ENCODE results near the gene PREX1.

PREX1 gene

GRCh38 chr20:48711696-48712464 is 115.9 kb downstream of the PREX1 start:
- DNase-seq: no peak

- no peak for DNase-seq
Observed at GRCh38 chr20:48711044-48711428, 116.8 kb downstream of the PREX1 start.

DNA sequence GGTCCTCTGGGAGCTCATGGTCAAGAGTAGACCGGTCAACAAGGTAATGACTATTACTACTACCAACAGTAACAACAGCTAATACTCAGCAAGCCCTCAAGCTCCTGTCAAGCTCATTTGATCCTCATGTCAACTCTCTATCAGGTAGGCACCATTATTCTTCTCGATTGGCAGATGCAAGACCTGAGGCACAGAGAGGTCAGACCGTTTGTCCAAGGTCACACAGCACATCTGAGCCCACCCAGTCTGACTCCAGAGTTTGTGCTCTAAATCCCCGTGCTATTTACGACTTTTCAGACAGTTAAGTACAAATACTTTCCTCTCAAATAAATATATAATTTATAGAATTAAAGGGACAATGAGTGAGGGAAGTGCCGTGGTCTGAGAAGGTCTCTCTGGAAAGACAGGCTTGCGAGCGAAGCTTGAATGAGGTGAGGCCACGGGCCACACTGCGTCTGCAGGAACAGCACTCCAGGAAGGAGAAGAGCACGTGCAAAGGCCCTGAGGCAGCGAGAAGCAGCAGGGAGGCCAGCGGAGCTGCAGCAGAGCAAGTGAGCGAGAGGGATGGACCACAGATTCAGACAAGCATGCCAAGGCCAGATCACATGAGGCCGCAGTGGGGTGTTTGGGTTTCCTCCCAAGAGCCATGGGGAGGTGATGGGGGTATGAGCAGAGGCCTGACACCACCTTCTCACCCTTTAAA is 117.3 kb downstream of the PREX1 start:
- no peak for DNase-seq

GRCh38 chr20:48709744-48710143 is 118.1 kb downstream of the PREX1 start:
- no peak for DNase-seq

DNA sequence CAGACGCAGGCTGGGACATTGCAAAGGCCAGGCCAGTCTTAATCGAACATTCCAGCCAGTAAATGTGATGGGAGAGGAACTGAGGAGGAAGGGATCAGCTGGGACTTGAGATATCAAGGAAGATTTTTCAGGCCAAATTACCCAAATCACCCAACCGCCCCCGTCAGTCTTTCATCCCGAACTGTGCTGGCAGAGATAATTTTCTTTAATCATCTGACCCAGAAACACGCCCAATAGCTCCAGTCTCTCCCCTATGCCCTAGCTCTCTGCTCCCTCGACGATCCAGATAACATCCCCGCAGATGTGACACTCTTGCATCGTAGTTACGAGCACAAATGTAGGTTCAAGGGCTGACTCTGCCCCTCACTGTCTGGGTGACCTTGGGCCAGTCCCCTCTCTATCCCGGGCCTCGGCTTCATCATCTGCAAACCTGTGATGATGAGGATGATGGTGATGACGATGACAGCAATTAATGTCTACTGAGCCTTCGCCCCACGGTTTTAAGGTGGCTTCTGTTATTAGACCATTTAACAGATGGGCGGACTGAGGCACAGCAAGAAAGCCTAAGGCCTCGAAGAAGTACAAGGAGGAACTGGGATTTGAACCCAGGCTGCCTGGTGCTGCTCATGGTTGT is 118.6 kb downstream of the PREX1 start:
- DNase-seq: no peak

DNA sequence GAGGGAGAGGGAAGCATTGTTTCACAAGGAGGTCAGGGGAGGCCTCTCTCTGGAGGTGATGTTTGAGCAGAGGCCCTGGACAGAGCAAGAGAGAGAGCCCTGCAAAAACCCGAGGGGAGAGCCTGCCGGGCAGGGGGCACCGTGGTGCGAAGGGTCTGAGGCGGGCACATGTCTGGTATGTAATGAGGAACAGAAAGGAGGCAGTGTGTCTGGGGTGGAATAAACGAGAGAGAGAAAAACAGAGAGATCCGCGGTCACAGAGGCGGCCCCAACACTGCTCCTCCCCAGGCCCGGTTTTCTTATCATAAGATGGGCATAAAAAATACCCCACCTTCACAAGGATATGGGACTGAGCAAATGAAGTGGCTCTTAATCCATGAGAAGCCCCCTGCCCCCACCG is 119.2 kb downstream of the PREX1 start:
- DNase-seq: no peak

GRCh38 chr20:48708116-48708515 is 119.7 kb downstream of the PREX1 start:
- no peak for DNase-seq

DNA sequence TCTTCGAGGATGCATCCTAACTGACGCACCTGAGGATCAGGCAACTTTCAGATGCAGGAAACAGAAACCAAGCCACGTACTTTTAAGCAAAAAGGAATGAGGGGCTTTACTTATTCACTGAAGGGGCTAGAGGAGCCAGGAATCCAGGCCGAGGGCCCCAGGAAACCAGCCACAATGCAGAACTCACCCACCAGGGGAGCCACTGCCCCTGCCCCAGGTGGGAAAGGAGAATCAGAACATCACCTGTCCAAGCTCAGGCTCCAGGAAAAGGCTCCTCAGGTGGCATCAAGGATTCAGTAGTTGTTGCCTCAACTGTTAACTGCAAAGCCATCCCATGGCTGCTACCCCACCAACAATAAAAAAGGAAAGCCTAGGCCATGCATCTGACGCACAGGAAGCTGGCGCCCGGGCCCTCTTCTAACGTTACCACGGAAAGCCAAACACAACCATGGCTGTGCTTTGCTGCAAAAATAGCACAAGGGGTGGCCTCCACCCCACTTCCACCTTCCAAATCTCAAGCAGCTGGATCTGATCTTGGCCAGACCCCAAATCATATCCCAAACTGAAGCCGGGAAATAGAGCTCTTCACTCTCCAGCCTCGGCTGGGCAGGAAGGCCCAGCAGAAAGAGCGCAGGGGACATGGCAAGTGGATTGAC is 121.0 kb downstream of the PREX1 start:
- DNase-seq: no peak

DNA sequence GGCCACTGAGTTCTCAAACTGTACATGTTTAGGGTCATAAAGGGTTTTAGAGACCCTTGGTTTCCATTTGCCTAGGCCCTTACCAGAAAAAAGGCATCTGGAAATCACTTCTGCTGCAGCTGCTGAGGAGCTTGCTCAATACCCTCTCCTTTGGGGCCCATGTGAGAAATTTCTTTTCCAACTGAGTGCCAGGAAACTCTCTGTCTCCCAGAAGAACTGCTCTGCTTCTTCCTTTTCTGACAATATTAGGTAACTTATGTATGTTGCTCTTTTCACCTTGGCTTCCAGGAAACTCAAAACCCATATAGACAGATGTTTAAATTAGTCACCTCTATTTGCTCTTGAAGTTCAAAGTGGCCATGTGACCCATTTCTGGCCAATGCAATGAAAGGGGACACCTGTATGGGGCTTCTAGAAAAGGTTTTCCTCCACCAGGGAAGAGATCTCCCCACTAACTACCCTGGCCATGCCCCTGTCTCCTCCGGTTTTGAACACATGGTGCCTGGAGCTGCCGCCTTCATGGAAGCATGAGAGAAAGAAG is 121.6 kb downstream of the PREX1 start:
- DNase-seq: no peak

GRCh38 chr20:48705240-48706115 is 122.3 kb downstream of the PREX1 start:
- DNase-seq: no peak

GRCh38 chr20:48704761-48705160 is 123.0 kb downstream of the PREX1 start:
- DNase-seq: no peak

GRCh38 chr20:48703511-48704219 is 124.1 kb downstream of the PREX1 start:
- DNase-seq: no peak

- peak; percentile 57 for DNase-seq
Observed at GRCh38 chr20:48703107-48703506, 124.7 kb downstream of the PREX1 start.

GRCh38 chr20:48702455-48702913 is 125.3 kb downstream of the PREX1 start:
- peak; percentile 72 for DNase-seq

DNA sequence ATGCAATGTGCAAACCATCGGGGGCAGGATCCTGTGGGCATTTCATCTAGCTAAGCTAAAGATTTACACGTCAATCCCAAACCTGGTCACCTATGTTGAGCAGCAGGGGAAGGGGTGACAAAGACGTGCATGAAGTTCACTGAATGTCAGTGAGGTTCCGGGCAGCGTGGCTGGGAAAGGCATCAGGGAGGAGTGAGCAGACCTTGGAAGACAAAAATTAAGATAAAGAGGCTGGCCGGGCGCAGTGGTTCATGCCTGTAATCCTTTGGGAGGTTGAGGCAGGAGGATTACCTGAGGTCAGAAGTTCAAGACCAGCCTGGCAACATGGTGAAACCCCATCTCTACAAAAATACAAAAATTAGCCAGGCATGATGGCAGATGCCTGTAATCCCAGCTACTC is 126.1 kb downstream of the PREX1 start:
- no peak for DNase-seq

DNA sequence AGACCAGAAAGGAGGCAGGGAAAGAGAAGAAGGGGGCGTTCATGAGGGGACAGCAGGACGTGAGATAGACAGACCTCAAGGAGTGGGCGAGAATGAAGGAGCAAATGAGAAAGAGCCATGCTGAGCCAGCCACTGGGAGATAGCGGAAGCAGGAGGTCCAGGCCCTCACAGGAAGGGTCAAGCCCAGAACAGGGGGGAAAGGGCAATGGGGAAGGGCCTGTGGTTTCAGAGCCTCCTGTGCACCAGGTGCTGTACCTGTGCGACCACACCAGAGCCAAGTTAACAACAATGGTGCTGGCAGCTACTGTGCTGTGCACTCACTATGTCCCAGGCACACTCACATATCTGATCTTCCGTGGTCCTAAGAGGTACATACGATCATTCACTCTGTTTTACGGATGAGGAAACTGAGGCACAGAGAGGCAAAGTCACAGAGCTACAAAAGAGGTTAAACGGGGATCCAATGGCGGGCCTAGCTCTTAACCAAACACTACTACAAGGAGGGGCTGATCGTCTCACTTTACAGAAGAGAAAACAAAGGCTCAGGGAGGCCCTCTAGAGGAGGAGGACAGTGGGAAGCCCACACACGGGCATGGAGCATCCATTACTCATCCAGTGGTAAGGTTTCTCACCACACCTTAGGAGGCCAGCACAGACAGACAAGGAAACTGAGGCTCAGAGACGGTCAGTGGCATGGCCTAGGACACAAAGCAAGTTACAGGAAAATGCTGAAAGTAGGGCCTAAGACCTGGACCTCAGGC is 129.1 kb downstream of the PREX1 start:
- no peak for DNase-seq

DNA sequence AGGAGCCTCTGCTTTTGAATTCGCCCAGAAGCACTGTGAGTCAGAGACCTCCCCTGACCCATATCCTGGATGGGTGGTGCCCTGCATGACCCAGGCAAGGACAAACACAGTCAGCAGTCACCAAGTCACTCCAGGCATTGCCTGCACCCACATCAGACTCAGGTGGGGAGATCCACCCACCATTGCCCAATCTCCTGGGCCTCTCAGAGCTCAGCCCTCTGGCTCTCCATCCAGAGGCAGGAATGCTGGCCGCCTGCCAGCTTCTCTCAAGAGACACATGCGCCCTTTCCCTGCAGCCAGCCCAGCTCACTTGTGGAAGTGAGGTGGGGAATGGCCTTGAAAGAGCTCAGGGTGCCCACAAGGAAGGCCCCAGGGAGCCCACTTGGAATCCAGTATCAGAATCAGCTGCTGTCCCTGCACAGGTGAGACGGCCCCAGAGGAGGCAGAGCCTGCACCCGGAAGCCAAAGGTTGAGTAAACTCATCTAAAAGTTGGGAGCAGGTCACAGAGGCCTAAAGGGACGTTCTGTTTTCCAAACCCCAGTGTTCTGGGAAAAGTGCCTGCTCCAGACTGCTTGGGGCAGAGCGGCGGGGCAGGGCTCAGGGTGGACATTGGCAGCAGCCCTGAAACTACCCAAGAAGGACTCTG is 129.8 kb downstream of the PREX1 start:
- DNase-seq: no peak

GRCh38 chr20:48696671-48697070 is 131.1 kb downstream of the PREX1 start:
- no peak for DNase-seq

GRCh38 chr20:48695738-48696137 is 132.1 kb downstream of the PREX1 start:
- no peak for DNase-seq

DNA sequence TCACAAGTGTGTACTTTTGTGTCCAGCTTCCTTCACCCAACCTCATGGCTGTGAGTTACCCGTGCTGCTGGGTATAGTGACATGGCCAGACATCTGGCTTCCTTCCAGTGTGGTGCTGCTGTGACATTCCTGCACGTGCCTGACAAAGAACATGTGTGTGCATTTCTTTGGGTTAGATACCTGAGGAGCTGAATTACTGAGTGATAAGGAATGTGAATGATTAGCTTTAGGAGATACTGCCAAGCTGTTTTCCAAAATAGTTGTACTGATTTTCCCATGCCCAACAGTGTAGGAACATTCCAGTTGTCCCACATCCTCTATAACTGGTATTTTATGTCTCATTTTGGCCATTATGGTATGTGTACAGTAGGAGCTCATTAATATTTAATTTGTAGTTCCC is 132.5 kb downstream of the PREX1 start:
- DNase-seq: no peak

Data from retina (tissue), 1 donor.